Adrenal gland (tissue), 12 donors: Measurements from ENCODE around the gene CHL1. TPM values are rescaled to one million over a fixed set of nuclear protein-coding genes. Genes with fewer than 3 reads are reported as not detected.

ENCODE experiments used
- DNase-seq, 7 donors: peaks; one replicate each; pipeline ENCODE4 v3.0.0-alpha.2; 2019 to 2020
- H3K27ac ChIP-seq, 5 donors: fragments of 200-600 bp; sonication (generic) in 4 of 5; 1 replicate in 3 of 5; 2 replicates in 2 of 5; pipeline versions ENCODE4 v1.5.1 to v1.8.0; 2016 to 2020; ENCODE audit warnings: mild to moderate bottlenecking in 1 of 5
- H3K27me3 ChIP-seq: fragments of 200-600 bp; 2 replicates; pipeline ENCODE4 v1.8.0; 2021
- H3K36me3 ChIP-seq, 2 donors: fragments of 200-600 bp; replicated peaks in 1 of 2; 1 replicate in 1 of 2; 2 replicates in 1 of 2; pipeline versions ENCODE4 v1.5.1 to v1.8.0; 2018 to 2022
- H3K4me1 ChIP-seq, 2 donors: fragments of 200-600 bp; replicated peaks in 1 of 2; 1 replicate in 1 of 2; 2 replicates in 1 of 2; pipeline versions ENCODE4 v1.5.1 to v1.8.0; 2018 to 2021
- H3K4me3 ChIP-seq, 4 donors: fragments of 200-600 bp; sonication (generic) in 3 of 4; one replicate each; pipeline ENCODE4 v1.5.1; 2016 to 2018
- H3K9me3 ChIP-seq, 3 donors: fragments of 200-600 bp; sonication (generic) in 1 of 3; replicated peaks in 1 of 3; 1 replicate in 2 of 3; 2 replicates in 1 of 3; pipeline versions ENCODE4 v1.5.1 to v1.8.0; 2016 to 2021
- CTCF ChIP-seq, 6 experiments: fragments of 450-650 bp in 4 of 6; fragments of 200-600 bp in 2 of 6; sonication (generic) in 1 of 6; IDR thresholded peaks; 1 replicate in 5 of 6; 2 replicates in 1 of 6; pipeline versions ENCODE4 v1.5.1 to v1.8.0; 2016 to 2021; ENCODE audit warnings: antibody characterized with exemption in 6 of 6, mild to moderate bottlenecking in 2 of 6, moderate library complexity in 1 of 6
- POLR2A ChIP-seq, 2 donors: fragments of 450-650 bp; IDR thresholded peaks; one replicate each; pipeline ENCODE4 v1.6.1; 2017; ENCODE audit warnings: antibody characterized with exemption in 2 of 2, mild to moderate bottlenecking in 2 of 2, moderate library complexity in 1 of 2
- WGBS, 4 donors: extraction: QIAGEN DNeasy Blood & Tissue Kit in 2 of 4; methylation state at CpG; one replicate each; pipeline versions ENCODE4 v1.1.5 to v1.1.7; 2013 to 2017; 5-methylcytosine and 5-hydroxymethylcytosine counted together
- intact Hi-C, 2 donors: fragments of 100-400 bp; cut with DNase I; formaldehyde crosslinking; loops; one replicate each; pipeline versions ENCODE4 v1.14.1 to v1.15.0; 2022 to 2023
- polyA plus RNA-seq, 3 donors: library from polyadenylated mRNA; stranded (reverse); fragments of 200-250 nt in 2 of 3; fragments of 350-450 nt in 1 of 3; fragmentation: Illumina TruSeq in 1 of 3; extraction: RNeasy Lipid Tissue Mini Kit (QIAGEN cat#74804) in 1 of 3; gene quantifications; one replicate each; pipeline ENCODE4 v1.2.3, GENCODE V29; 2013 to 2014
- total RNA-seq, 9 donors: library from RNA; depleted of rRNA in 4 of 9; stranded (reverse); fragments of >200 nt in 4 of 9; fragments of 120-200 nt in 1 of 9; fragmentation: NEBNext Ultra II Directional in 1 of 9; extraction: Animal tissue kit (Norgen Biotek cat#: 25700) in 1 of 9; gene quantifications; one replicate each; pipeline versions ENCODE4 v1.1.0 to v1.2.4, GENCODE V29; 2013 to 2023
- donor health status: healthy with polysubstance abuse.
- donor health status: Bipolar disorder and iron deficiency.
- donor health status: DM: yes; HTN: yes; CAD: no.
- donor health status: DM: no; HTN: no; CAD: no.
- donor health status: DM: no; HTN: no; CAD: no.
- donor health status: DM: yes; HTN: yes; CAD: no.

The CHL1 gene
- total and polyA plus RNA-seq, 12 donors, result 0.80 to 28.3 (median 7.7) TPM

GRCh38 chr3:318903-319302, 122.3 kb downstream of the CHL1 start:
- intact Hi-C loops, result no loop called here
- H3K27ac ChIP-seq, result no peak overlapping the region
- TF ChIP-seq CTCF (IDR thresholded peaks at IDR 0.05) (no peak), POLR2A (IDR thresholded peaks at IDR 0.05) (no peak)
- H3K9me3 ChIP-seq, result no peaks in the 10 kb centered on the region
- H3K27me3 ChIP-seq, result no peaks in the 10 kb centered on the region
- H3K36me3 ChIP-seq, result no peaks in the 10 kb centered on the region
- no peak overlapping the region for H3K4me3 ChIP-seq
- DNase-seq, result no peak
- 65 to 74% (median 68%) methylated on average over 2 of the region's 2 CpGs for WGBS, 4 donors
- H3K4me1 ChIP-seq, result no peaks in the 10 kb centered on the region

- Histone ChIP-seq H3K27ac (no peak overlapping the region), H3K4me1 (no peaks in the 10 kb centered on the region), H3K36me3 (no peaks in the 10 kb centered on the region), H3K27me3 (no peaks in the 10 kb centered on the region), H3K9me3 (no peaks in the 10 kb centered on the region), H3K4me3 (no peak overlapping the region)
- no peak for DNase-seq
- TF ChIP-seq CTCF (IDR thresholded peaks at IDR 0.05) (no peak), POLR2A (IDR thresholded peaks at IDR 0.05) (no peak)
- intact Hi-C loops, result no loop called here
- WGBS, 4 donors, result 80 to 93% (median 87%) methylated on average over 2 of the region's 2 CpGs
Measured at GRCh38 chr3:324423-324822, 127.9 kb downstream of the CHL1 start.

GRCh38 chr3:325495-325894, 128.9 kb downstream of the CHL1 start:
- no peak for DNase-seq
- Histone ChIP-seq H3K36me3 (no peaks in the 10 kb centered on the region), H3K9me3 (no peaks in the 10 kb centered on the region), H3K4me3 (no peak overlapping the region), H3K27ac (no peak overlapping the region), H3K27me3 (no peaks in the 10 kb centered on the region), H3K4me1 (no peaks in the 10 kb centered on the region)
- intact Hi-C loops, result no loop called here
- TF ChIP-seq CTCF (IDR thresholded peaks at IDR 0.05), result no peak
- no peak for TF ChIP-seq POLR2A (IDR thresholded peaks at IDR 0.05)
- WGBS, 4 donors, result 77 to 92% (median 78%) methylated on average over 1 of the region's 1 CpG

GRCh38 chr3:330494-331115, 134.0 kb downstream of the CHL1 start:
- DNase-seq, result no peak
- H3K4me1 ChIP-seq, result no peaks in the 10 kb centered on the region
- WGBS, 4 donors, result 30 to 61% (median 40%) methylated on average over 1 of the region's 1 CpG

GRCh38 chr3:331881-332280, 135.3 kb downstream of the CHL1 start:
- TF ChIP-seq POLR2A (IDR thresholded peaks at IDR 0.05) (no peak), CTCF (IDR thresholded peaks at IDR 0.05) (no peak)
- DNase-seq, result no peak
- Histone ChIP-seq H3K4me3 (no peak overlapping the region), H3K27me3 (no peaks in the 10 kb centered on the region), H3K9me3 (no peaks in the 10 kb centered on the region), H3K27ac (no peak overlapping the region), H3K4me1 (no peaks in the 10 kb centered on the region), H3K36me3 (no peaks in the 10 kb centered on the region)
- WGBS, 4 donors, result 63 to 74% (median 68%) methylated on average over 5 of the region's 5 CpGs
- intact Hi-C loops, result no loop called here

More at GRCh38 chr3:330494-331115, 134.0 kb downstream of the CHL1 start:
- H3K9me3 ChIP-seq, result no peaks in the 10 kb centered on the region
- no peak overlapping the region for H3K27ac ChIP-seq
- H3K27me3 ChIP-seq, result no peaks in the 10 kb centered on the region
- no peaks in the 10 kb centered on the region for H3K36me3 ChIP-seq
- intact Hi-C loops, result no loop called here
- no peak for TF ChIP-seq POLR2A (IDR thresholded peaks at IDR 0.05)
- no peak overlapping the region for H3K4me3 ChIP-seq
